HEK293 (cell line): Measurements from ENCODE around the gene CD200.

Experiments used
- HOXC10 ChIP-seq: sonication (generic); formaldehyde crosslinking; IDR thresholded peaks from 2 replicates; pipeline ENCODE4 v1.8.1; 2023; ENCODE audit warnings: mild to moderate bottlenecking, missing genetic modification reagents
- PATZ1 ChIP-seq: fragments of 450-650 bp; formaldehyde crosslinking; IDR thresholded peaks from 2 replicates; pipeline ENCODE4 v1.5.1; 2016; ENCODE audit warnings: missing biosample characterization, missing genetic modification characterization
- ZFHX2 ChIP-seq: fragments of 450-650 bp; formaldehyde crosslinking; conservative IDR thresholded peaks from 2 replicates; pipeline ENCODE4 v1.5.1; 2016; ENCODE audit warnings: missing biosample characterization, missing genetic modification characterization
- ZNF138 ChIP-seq: fragments of 450-650 bp; formaldehyde crosslinking; IDR thresholded peaks from 2 replicates; pipeline ENCODE4 v1.5.1; 2016; ENCODE audit warnings: missing biosample characterization, missing genetic modification characterization, borderline replicate concordance
- ZNF146 ChIP-seq: fragments of 450-650 bp; formaldehyde crosslinking; IDR thresholded peaks from 2 replicates; pipeline ENCODE4 v1.5.1; 2016; ENCODE audit warnings: missing biosample characterization, missing genetic modification characterization
- ZNF341 ChIP-seq: fragments of 450-650 bp; formaldehyde crosslinking; IDR thresholded peaks from 2 replicates; pipeline ENCODE4; 2016; ENCODE audit warnings: low read depth, missing biosample characterization, missing genetic modification characterization
- ZNF350 ChIP-seq: fragments of 450-650 bp; formaldehyde crosslinking; IDR thresholded peaks from 2 replicates; pipeline ENCODE4 v1.5.0; 2017; ENCODE audit warnings: missing biosample characterization, mild to moderate bottlenecking, missing genetic modification characterization
- ZNF639 ChIP-seq: fragments of 450-650 bp; formaldehyde crosslinking; IDR thresholded peaks from 2 replicates; pipeline ENCODE4 v1.5.1; 2016; ENCODE audit warnings: missing biosample characterization, missing genetic modification characterization
- TF ChIP-seq, protein P1 (sequence below): fragments of 450-650 bp; formaldehyde crosslinking; IDR thresholded peaks from 2 replicates; pipeline ENCODE4 v1.5.1; 2016; ENCODE audit warnings: missing biosample characterization, missing genetic modification characterization

GRCh38 chr3:112304611-112305010 lies 28.3 kb upstream of the CD200 start:
- TF ChIP-seq, protein P1, sequence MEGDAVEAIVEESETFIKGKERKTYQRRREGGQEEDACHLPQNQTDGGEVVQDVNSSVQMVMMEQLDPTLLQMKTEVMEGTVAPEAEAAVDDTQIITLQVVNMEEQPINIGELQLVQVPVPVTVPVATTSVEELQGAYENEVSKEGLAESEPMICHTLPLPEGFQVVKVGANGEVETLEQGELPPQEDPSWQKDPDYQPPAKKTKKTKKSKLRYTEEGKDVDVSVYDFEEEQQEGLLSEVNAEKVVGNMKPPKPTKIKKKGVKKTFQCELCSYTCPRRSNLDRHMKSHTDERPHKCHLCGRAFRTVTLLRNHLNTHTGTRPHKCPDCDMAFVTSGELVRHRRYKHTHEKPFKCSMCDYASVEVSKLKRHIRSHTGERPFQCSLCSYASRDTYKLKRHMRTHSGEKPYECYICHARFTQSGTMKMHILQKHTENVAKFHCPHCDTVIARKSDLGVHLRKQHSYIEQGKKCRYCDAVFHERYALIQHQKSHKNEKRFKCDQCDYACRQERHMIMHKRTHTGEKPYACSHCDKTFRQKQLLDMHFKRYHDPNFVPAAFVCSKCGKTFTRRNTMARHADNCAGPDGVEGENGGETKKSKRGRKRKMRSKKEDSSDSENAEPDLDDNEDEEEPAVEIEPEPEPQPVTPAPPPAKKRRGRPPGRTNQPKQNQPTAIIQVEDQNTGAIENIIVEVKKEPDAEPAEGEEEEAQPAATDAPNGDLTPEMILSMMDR (tag by site-specific recombination) = no peak
- no peak for TF ChIP-seq ZNF138
- no peak for TF ChIP-seq HOXC10 (CRISPR knock-in tag)
- no peak for TF ChIP-seq PATZ1 (tag by site-specific recombination)
- TF ChIP-seq ZFHX2 = no peak
- TF ChIP-seq ZNF341 (tag by site-specific recombination) = no peak
- no peak for TF ChIP-seq ZNF350 (tag by site-specific recombination)
- no peak for TF ChIP-seq ZNF146 (tag by site-specific recombination)
- TF ChIP-seq ZNF639 (tag by site-specific recombination) = no peak
